HG03342 (cell line): ENCODE data around the gene SLC50A1.
A peak's percentile ranks its signal among the peaks of the same experiment; 100 is the strongest.

Experiments used
- ATAC-seq: cut with Tn5 transposase; IDR thresholded peaks from one replicate; pipeline ENCODE4 v1.9.1; 2021; ENCODE audit warnings: mild to moderate bottlenecking, moderate library complexity; ENCODE audit not compliant: unreplicated experiment

The SLC50A1 gene

GRCh38 chr1:155169541-155169940 lies 33.9 kb downstream of the SLC50A1 start:
- no peak for ATAC-seq

GRCh38 chr1:155170101-155170785 lies 34.6 kb downstream of the SLC50A1 start:
- ATAC-seq: no peak

- no peak for ATAC-seq
These were observed 35.2 kb downstream of the SLC50A1 start for GRCh38 chr1:155170806-155171205.

GRCh38 chr1:155171836-155172731 lies 36.4 kb downstream of the SLC50A1 start:
- ATAC-seq: peak; percentile 24

GRCh38 chr1:155172732-155173477 lies 37.3 kb downstream of the SLC50A1 start, which contains the start of gene KRTCAP2:
TSS of gene KRTCAP2 (minus strand) at chr1:155173304. CDS start at chr1:155173224, 80 bp downstream.
- ATAC-seq: peak; percentile 67

GRCh38 chr1:155173478-155174323 lies 38.0 kb downstream of the SLC50A1 start, which contains the start of gene TRIM46:
TSS of gene TRIM46 (plus strand) at chr1:155173849. CDS start at chr1:155173967, 118 bp downstream.
- ATAC-seq: no peak

GRCh38 chr1:155174324-155175280 lies 39.0 kb downstream of the SLC50A1 start:
- ATAC-seq: no peak

GRCh38 chr1:155175281-155175926 lies 39.8 kb downstream of the SLC50A1 start:
- ATAC-seq: no peak

- no peak for ATAC-seq
These were observed 40.3 kb downstream of the SLC50A1 start for GRCh38 chr1:155175927-155176371.

GRCh38 chr1:155176544-155177071 lies 41.0 kb downstream of the SLC50A1 start:
- ATAC-seq: no peak

GRCh38 chr1:155177192-155177917 lies 41.7 kb downstream of the SLC50A1 start:
- ATAC-seq: no peak

GRCh38 chr1:155177918-155178281 lies 42.2 kb downstream of the SLC50A1 start:
- no peak for ATAC-seq

- ATAC-seq: no peak
These were observed 42.9 kb downstream of the SLC50A1 start for GRCh38 chr1:155178441-155179111.

- ATAC-seq: no peak
These were observed 43.7 kb downstream of the SLC50A1 start for GRCh38 chr1:155179112-155180031.

- no peak for ATAC-seq
These were observed 45.9 kb downstream of the SLC50A1 start for GRCh38 chr1:155181371-155182051.
